Effector memory CD4-positive, alpha-beta T cell (primary cell): Measurements from ENCODE around the gene HIPK1.
A peak's percentile ranks its signal among the peaks of the same experiment; 100 is the strongest.

ENCODE experiments used
- DNase-seq, 3 donors: peaks; one replicate each; pipeline ENCODE4 v3.0.0-alpha.2; 2020
- H3K27ac ChIP-seq: 2 replicates; pipeline ENCODE4 v1.7.0; 2013; ENCODE audit warnings: mild to moderate bottlenecking, low read length, moderate library complexity; ENCODE audit not compliant: insufficient read depth, poor library complexity, severe bottlenecking
- H3K27me3 ChIP-seq: replicated peaks from 2 replicates; pipeline ENCODE4 v1.7.0; 2013; ENCODE audit warnings: mild to moderate bottlenecking, low read length; ENCODE audit not compliant: insufficient read depth, control insufficient read depth, poor library complexity, severe bottlenecking
- H3K36me3 ChIP-seq: 2 replicates; pipeline ENCODE4 v1.7.0; 2013; ENCODE audit warnings: mild to moderate bottlenecking, low read length, moderate library complexity; ENCODE audit not compliant: control insufficient read depth, insufficient read depth
- H3K4me1 ChIP-seq: 2 replicates; pipeline ENCODE4 v1.7.0; 2013; ENCODE audit warnings: low read length, mild to moderate bottlenecking; ENCODE audit not compliant: control insufficient read depth, insufficient read depth, poor library complexity, severe bottlenecking
- H3K4me3 ChIP-seq: 2 replicates; pipeline ENCODE4 v1.7.0; 2013; ENCODE audit warnings: low read length, low read depth, mild to moderate bottlenecking; ENCODE audit not compliant: insufficient read depth, poor library complexity, severe bottlenecking
- H3K9me3 ChIP-seq: 2 replicates; pipeline ENCODE4 v1.7.0; 2013; ENCODE audit warnings: mild to moderate bottlenecking, low read length, moderate library complexity; ENCODE audit not compliant: control insufficient read depth

Gene HIPK1

GRCh38 chr1:113930499-113931161 is 1.5 kb downstream of the HIPK1 start:
- Histone ChIP-seq H3K27ac (peak overlapping the region; percentile 98), H3K27me3 (no peaks in the 10 kb centered on the region), H3K36me3 (no peaks in the 10 kb centered on the region), H3K4me1 (peaks cover 42% of the 10 kb centered on the region), H3K4me3 (peak overlapping the region; percentile 86), H3K9me3 (no peaks in the 10 kb centered on the region)
- DNase-seq = peak; percentile 72 to 84 (median 83)

GRCh38 chr1:113931451-113931851 is 2.3 kb downstream of the HIPK1 start:
- Histone ChIP-seq H3K27ac (peak overlapping the region; percentile 98), H3K4me3 (peak overlapping the region; percentile 86), H3K27me3 (no peaks in the 10 kb centered on the region), H3K4me1 (peaks cover 44% of the 10 kb centered on the region), H3K36me3 (no peaks in the 10 kb centered on the region), H3K9me3 (no peaks in the 10 kb centered on the region)
- no peak for DNase-seq

- H3K27me3 ChIP-seq = no peaks in the 10 kb centered on the region
- H3K27ac ChIP-seq = peak overlapping the region; percentile 98
Measured at GRCh38 chr1:113934006-113934405, 4.9 kb downstream of the HIPK1 start.

GRCh38 chr1:113934511-113935055 is 5.5 kb downstream of the HIPK1 start:
- Histone ChIP-seq H3K4me3 (no peak overlapping the region), H3K9me3 (no peaks in the 10 kb centered on the region), H3K36me3 (no peaks in the 10 kb centered on the region), H3K27ac (peak overlapping the region; percentile 1), H3K27me3 (no peaks in the 10 kb centered on the region), H3K4me1 (peaks cover 60% of the 10 kb centered on the region)
- no peak for DNase-seq

More at GRCh38 chr1:113934006-113934405, 4.9 kb downstream of the HIPK1 start:
- H3K9me3 ChIP-seq = no peaks in the 10 kb centered on the region
- peaks cover 55% of the 10 kb centered on the region for H3K4me1 ChIP-seq
- no peaks in the 10 kb centered on the region for H3K36me3 ChIP-seq
- no peak overlapping the region for H3K4me3 ChIP-seq
- DNase-seq = no peak

GRCh38 chr1:113935176-113935575 is 6.1 kb downstream of the HIPK1 start:
- Histone ChIP-seq H3K27ac (no peak overlapping the region), H3K36me3 (peaks cover under 1% of the 10 kb centered on the region), H3K27me3 (no peaks in the 10 kb centered on the region), H3K9me3 (no peaks in the 10 kb centered on the region), H3K4me3 (no peak overlapping the region), H3K4me1 (peaks cover 66% of the 10 kb centered on the region)
- DNase-seq = no peak

- Histone ChIP-seq H3K27ac (no peak overlapping the region), H3K4me1 (peaks cover 73% of the 10 kb centered on the region)
Measured at GRCh38 chr1:113935970-113936369, 6.8 kb downstream of the HIPK1 start.

GRCh38 chr1:113937146-113937545 is 8.0 kb downstream of the HIPK1 start:
- no peak overlapping the region for H3K4me3 ChIP-seq
- H3K27me3 ChIP-seq = no peaks in the 10 kb centered on the region
- no peak for DNase-seq
- H3K4me1 ChIP-seq = peaks cover 69% of the 10 kb centered on the region
- no peak overlapping the region for H3K27ac ChIP-seq
- no peaks in the 10 kb centered on the region for H3K9me3 ChIP-seq
- H3K36me3 ChIP-seq = peaks cover 5% of the 10 kb centered on the region

More at GRCh38 chr1:113935970-113936369, 6.8 kb downstream of the HIPK1 start:
- H3K27me3 ChIP-seq = no peaks in the 10 kb centered on the region
- H3K4me3 ChIP-seq = no peak overlapping the region
- peaks cover 5% of the 10 kb centered on the region for H3K36me3 ChIP-seq
- no peak for DNase-seq
- no peaks in the 10 kb centered on the region for H3K9me3 ChIP-seq

- no peaks in the 10 kb centered on the region for H3K27me3 ChIP-seq
- no peak overlapping the region for H3K27ac ChIP-seq
- no peaks in the 10 kb centered on the region for H3K9me3 ChIP-seq
- no peak overlapping the region for H3K4me3 ChIP-seq
- H3K4me1 ChIP-seq = peaks cover 66% of the 10 kb centered on the region
- peaks cover 6% of the 10 kb centered on the region for H3K36me3 ChIP-seq
- no peak for DNase-seq
Measured at GRCh38 chr1:113938192-113938591, 9.1 kb downstream of the HIPK1 start.

GRCh38 chr1:113940365-113941244 is 11.5 kb downstream of the HIPK1 start:
- Histone ChIP-seq H3K9me3 (no peaks in the 10 kb centered on the region), H3K36me3 (peaks cover 9% of the 10 kb centered on the region), H3K4me1 (peaks cover 48% of the 10 kb centered on the region), H3K27me3 (no peaks in the 10 kb centered on the region), H3K27ac (peak overlapping the region; percentile 58), H3K4me3 (peak overlapping the region; percentile 14)
- peak; percentile 41 to 54 (median 42) for DNase-seq

- Histone ChIP-seq H3K27ac (peak overlapping the region; percentile 58), H3K4me1 (peaks cover 50% of the 10 kb centered on the region), H3K36me3 (peaks cover 9% of the 10 kb centered on the region), H3K4me3 (no peak overlapping the region), H3K27me3 (no peaks in the 10 kb centered on the region), H3K9me3 (no peaks in the 10 kb centered on the region)
- no peak for DNase-seq
Measured at GRCh38 chr1:113941245-113941559, 12.1 kb downstream of the HIPK1 start.
